GM19397 (cell line): ENCODE data around the gene MIA2.
"Not testable (repeated sequence)": the region's sequence is repeated elsewhere in the genome, so short reads cannot be mapped to it uniquely, and the experiment has no call there.

ENCODE experiments used
- ATAC-seq: cut with Tn5 transposase; IDR thresholded peaks from one replicate; pipeline ENCODE4 v1.9.1; 2021; ENCODE audit warnings: mild to moderate bottlenecking, moderate library complexity; ENCODE audit not compliant: unreplicated experiment

The MIA2 gene

DNA sequence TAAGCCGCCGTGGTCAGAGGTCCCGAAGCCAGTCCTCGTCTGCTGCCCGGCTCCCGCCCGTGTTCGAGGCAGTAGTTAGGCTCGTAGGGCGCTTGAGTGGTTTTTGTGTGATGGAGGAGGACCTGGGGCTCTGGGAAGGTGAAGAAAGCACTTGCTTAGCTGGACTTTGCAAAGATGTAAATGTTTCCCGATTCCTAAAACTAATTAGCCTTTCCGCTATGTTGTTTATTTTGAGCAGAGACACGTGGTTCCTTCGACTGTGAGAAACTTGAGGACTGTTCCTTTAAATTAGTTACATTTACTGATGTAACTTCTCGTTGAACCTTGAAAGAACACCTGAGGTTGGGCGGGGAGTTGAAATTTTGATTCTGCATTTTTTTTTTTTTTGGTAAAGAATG is 33.9 kb downstream of the MIA2 start:
- ATAC-seq = no peak

DNA sequence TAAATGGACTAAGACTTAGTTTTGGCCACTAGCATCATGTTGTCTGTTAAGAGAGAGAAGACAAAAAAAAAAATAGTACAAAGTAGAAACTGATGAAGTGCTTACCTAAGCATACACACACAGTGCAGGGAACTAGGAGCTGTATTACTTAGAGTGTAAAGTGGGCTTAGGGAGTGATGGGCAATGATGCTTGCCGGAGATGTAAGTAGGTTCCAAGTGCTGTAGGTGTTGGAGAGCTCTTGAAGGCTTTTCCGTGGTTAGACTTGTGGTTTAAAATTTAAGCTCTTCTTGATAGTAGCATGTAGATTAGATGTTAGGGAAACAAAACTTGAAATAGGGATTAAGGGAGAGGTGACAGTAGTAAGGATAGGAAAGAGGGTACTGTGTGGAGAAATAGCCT is 34.7 kb downstream of the MIA2 start:
- no peak for ATAC-seq

DNA sequence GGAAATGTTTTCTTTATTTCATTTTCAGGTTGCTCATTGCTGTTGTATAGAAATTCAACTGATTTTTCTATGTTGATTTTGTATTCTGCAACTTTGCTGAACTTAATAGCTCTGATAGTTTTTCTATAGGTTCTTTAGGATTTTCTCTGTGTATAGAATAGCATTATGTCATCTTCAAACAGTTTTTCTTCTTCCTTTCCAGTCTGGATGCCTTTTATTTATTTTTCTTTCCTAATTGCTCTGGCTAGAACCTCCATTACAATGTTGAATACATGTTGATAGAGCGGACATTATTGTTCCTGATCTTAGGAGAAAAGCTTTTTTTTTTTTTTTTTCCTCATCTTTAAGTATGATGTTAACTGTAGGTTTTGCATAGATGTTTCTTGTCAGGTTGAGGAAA is 39.2 kb downstream of the MIA2 start:
- ATAC-seq = no peak

DNA sequence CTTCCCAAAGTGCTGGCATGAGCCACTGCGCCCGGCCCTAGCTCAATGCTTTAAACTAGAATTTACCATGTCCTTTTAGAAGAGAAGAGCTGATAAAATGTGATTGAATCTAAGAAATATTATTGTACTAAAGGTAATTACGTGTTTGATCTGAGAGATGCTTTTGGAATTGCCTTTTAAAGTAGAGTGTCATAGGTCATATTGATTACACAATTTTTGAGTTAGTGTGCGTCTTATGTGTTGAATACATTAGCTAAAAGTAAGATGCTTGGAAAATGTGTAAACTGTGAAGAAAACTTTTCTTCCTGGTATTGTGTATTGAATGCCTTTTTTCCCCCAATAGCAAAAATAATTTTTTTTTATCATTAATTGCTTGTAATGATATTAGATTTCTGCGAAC is 41.7 kb downstream of the MIA2 start:
- ATAC-seq = no peak

DNA sequence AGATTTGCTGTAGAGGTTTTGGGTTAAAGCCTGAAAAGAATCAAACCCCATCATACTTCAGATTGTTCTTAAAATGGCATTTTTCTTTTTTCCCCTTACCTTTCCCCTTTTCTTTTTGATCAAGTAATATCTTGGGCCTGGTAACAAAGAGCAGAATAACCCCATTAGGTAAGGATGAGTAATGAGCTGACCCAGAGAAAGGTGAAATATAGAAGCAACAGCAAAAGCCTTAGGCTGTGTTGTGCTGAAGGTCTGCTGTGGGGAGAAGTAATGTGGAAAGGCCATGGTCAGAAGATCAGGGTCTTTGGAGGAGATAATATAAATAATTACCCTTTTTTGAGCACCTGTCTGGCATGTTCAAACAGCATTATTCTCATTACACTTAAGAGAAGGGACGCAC is 42.3 kb downstream of the MIA2 start:
- ATAC-seq = no peak

DNA sequence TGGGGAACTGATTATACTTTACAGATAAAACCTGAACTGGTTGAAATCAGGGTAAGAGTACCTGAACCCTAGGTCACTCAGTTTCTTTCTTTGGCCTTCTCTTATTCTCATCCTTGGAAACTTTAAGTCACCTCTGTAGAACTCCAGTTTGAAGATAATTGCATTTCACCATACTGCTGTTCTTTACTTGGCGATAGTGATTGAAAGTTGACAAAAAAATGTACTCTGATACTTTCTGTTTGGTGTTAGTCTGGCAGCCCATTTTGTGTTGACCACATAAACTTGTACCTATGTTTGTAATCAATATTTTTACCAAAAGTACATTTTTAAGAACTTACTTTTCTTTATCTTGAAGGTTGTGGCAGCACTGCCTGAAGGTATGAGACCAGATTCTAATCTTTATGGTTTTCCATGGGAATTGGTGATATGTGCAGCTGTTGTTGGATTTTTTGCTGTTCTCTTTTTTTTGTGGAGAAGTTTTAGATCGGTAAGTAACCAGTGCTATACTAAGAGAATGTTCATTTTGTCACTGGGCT is 42.9 kb downstream of the MIA2 start:
- ATAC-seq = no peak

DNA sequence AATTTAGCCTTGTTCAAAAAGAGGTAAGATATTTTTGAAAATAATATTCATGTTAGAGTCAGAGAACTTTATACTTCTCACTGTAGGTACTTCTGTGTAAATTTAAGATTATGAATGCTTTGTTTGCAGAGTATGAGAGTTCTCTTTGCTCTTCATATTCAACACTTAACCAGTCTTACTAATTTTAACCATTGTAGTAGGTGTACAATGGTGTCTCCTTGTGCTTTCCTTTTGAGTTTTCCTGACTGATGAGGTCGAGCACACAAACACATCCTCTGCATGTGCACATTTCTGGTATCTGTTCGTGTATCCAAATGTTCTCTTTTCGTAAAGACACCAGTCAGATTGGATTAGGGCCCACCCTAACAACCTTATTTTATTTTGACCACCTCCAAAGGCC is 45.8 kb downstream of the MIA2 start:
- ATAC-seq = no peak

DNA sequence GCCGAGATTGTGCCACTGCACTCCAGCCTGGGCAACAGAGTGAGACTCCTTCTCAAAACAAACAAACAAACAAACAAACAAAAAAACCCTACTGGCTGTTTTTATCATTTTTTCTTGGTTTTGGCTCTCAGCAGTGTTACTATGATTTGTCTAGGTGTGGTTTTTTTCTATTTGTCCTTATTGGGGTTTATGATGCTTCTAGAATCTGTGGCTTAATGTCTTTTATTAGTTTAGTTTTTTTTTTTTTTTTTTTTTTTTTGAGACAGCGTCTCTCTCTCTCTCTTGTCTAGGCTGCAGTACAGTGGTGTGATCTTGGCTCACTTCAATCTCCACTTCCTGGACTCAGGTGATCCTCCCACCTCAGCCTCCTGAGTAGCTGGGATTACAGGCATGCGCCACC is 47.0 kb downstream of the MIA2 start:
- not testable (repeated sequence) for ATAC-seq

DNA sequence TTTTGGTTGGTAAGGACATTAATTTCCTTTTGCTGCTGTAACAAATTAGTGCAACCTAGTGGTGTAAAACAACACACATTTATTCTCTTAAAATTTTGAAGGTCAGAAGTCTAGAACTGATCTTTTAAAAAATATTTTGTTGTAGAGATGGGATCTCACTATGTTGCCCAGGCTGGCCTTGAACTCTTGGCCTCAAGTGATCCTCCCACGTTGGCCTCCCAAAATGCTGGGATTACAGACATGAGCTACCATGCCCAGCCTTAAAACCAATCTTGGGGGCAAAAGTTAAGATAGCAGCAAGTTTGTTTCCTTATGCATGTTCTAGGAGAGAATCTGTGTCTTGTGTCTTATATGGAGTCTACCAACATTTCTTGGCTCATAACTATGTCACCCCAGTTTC is 55.8 kb downstream of the MIA2 start:
- no peak for ATAC-seq

DNA sequence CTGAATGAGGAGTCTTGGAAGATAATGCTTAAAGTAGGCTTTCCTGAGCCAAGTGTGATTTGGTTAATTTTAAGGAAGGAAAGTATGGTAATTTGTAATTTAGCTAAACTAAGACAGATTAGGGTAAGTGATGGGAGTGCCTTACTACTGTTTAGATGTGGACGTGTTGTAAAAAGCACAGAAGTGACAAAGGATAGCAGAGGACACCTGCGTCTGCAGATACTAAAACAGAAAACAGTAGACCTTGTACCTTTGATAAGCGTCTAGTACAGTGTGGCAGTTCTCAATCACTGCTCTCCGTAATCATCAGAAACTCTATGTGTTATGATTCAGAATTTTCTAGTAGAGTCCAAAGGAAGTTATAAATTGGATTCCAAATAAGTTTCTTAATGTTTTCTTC is 58.0 kb downstream of the MIA2 start:
- ATAC-seq = no peak

DNA sequence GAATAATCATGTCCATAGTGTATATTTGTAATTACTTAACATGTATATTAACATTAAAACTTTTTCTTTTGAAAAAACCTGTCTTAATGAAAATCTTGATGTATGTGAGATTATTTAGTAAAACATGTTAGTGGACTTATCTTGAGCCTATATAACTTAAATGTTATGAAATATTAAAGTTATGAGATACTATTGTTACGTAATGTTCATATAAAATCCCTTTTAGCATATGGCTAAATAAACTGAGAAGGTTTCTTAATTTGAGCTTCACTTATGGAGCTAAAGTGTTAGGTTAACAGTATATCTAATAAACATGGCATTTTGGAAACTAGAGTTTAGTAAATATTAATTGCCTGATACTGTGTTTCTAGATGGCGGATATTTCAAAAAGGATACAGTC is 59.9 kb downstream of the MIA2 start:
- ATAC-seq = no peak

DNA sequence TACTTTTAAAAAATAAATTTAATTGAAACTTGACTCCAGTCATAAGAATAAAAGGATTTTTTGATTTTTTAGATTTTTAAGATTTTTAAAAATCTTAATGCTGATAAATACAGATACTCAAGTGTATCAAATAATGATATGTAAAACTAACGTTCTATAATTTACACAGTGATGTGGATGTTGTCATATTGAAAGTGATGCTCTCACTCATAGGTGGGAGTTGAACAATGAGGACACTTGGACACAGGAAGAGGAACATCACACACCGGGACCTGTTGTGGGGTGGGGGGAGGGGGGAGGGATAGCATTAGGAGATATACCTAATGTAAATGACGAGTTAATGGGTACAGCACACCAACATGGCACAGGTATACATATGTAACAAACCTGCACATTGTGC is 66.7 kb downstream of the MIA2 start:
- not testable (repeated sequence) for ATAC-seq

DNA sequence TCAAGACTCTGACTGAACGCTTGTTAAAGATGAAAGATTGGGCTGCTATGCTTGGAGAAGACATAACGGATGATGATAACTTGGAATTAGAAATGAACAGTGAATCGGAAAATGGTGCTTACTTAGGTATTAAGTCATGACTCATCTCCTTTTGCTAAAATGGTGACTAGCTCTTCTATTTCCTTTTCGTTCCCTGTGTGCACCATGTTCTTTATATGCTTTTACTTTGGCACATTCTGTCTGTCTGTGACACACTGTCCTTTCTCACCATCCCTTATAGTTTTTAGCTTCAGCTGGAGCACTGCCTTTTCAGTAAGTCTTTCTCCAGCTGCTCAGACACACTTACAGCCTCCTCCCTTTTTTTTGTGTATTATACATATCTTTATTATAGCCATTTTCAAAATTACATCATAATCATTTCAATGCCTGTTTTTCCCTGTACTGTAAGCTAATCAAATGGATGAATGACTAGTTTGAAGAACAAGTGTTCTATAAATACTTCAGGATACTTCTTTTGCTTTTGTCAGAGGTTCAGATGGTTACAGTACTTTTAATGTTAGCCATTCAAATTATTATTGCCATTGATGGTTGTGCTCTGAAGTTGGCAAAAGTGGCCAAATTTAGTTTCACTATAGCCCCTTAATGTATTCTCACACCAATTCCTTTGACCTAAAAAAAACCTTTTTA is 68.6 kb downstream of the MIA2 start:
- ATAC-seq = no peak

DNA sequence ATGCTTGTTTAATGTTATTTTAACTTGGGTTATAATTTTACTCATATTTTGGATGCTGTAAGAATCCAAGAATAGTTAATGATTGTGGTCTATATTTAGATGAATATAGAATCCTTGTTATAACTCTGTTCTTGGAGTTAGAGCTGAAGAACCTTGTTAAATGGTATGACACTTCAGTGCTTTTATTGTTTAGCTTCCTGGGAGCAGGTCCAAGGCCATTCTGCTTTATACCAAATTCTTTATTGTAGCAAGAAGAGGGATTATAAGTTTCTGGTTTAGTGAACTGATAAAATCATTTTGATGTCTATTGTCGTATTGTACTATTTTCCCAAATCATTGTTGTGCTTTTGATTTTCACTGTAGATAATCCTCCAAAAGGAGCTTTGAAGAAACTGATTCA is 69.4 kb downstream of the MIA2 start:
- no peak for ATAC-seq

DNA sequence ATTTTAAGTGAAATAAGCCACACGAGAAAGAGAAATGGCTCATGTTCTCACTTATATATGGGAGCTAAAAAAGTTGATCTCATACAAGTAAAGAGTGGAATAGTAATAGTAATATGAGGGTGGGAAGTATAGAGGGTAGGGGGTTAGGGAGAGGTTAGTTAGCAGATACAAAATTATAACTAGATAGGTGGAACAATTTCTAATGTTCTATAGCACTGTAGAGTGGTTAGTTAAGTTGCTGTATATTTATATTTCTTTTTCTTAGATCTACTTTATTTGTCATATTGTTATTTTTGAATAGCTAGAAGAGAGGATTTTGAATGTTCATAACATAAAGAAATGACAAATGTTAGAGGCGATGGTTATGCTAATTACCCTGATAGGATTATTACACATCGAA is 74.1 kb downstream of the MIA2 start:
- no peak for ATAC-seq

DNA sequence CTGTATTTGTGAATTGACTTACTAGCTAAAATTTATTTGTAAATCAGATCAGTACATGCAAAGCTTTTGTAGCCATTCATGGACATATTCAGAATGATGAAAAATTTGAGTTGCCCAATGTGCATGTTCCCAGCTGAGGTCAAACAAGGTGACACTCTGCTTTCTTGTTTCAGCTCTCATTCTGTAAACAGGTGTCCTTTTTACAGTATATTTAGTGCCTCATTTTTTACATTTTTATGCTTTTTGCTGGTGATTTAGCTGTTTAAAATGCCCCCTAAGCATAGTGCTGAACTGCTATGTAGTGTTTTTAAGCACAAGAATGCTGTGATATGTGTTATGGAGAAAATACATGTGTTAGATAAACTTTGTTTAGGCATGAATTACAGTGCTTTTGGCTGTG is 76.3 kb downstream of the MIA2 start:
- ATAC-seq = no peak

DNA sequence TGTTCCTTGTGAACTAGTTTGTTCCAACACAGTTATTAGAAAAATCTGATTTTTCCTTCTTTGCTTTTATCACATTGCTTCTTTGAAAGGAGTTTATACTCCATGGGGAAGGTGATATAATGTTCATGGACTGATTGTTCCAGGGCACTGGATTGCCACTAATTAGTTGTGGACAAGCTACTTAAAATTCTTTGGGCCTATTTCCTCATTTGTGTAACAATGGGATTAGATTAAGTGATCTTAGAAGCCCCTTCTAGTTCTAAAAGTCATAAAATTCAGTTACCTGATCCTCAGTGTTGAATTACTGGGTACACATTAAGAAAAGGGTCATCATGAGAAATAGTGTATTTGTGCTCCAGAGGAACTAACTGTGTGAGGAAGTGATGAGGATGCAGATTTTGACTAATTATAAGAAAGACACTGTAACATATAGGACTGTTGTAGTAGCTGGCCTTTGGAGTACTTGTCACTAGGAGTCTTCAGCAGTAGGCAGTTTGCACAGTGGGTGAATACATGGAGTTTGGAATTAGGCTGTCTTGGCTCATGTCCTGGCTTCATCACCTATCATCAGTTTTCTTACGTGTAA is 82.2 kb downstream of the MIA2 start:
- ATAC-seq = no peak

DNA sequence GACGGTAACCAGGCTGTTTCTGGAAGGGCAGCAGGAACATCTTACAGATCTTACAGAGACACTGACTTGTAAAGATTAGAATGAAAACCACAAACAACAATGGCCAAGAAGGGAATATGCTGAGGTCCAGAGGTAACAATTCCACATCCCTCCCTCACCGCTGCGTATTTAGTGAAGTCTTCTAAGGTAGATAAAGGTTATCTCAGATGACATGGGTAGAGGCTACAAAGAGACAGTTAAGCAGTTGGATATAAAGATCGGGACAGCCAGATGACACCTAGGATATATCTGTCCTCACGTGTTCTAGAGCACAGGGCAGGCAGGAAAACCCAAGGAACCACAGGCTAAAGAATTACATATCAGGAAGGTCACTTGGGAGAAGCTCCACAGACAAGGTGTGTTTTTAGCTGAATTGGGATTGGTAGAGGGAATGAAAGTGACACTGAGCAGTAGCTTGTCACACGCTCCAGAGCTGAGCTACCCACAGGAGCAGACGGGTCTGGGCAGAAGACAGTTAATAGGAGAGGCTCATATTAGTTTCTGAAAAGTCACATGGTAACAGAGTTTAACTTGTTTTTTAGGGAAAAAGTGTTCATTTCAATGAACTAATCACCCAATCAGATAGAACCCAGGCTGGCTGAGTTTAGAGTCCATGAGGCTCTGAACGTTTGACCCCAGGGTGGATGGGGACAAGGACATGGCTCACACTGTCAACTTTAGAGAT is 83.3 kb downstream of the MIA2 start:
- ATAC-seq = no peak

DNA sequence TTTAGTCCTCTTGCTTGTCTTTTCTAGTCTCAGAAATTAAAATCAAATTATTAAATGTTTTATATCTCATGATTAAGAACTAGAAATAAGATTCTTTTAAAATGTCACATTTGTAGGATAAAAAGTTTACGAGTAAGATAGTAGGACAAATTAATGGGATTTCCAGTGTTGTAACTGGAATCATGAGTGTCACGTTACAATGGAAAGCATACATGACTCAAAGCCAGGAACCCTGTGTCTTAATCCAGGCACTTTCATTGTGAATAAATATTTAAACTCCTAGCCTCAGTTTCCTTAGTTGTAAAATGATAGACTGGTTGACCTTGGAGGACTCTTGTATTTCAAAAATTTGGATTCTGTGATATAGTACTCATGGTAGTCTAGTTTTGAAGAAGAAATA is 84.9 kb downstream of the MIA2 start:
- ATAC-seq = no peak

DNA sequence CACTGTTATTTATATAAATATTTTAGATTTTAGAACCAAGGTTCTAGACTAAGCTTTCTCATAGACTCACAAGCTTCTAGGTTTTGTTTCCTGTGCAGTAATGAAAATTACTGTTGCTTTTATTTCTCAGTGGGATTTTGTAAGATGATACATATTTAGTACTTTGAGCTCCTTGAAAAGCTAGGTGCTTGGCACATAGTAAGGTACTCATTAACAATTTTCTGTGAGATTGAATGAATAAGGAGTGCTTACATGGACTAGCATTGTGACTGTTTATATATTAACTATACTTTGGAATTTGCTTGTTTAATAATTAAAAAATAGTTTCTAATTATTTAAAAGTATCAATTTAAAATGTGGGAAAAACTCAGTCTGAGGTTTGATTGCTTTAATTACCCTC is 85.7 kb downstream of the MIA2 start:
- no peak for ATAC-seq

DNA sequence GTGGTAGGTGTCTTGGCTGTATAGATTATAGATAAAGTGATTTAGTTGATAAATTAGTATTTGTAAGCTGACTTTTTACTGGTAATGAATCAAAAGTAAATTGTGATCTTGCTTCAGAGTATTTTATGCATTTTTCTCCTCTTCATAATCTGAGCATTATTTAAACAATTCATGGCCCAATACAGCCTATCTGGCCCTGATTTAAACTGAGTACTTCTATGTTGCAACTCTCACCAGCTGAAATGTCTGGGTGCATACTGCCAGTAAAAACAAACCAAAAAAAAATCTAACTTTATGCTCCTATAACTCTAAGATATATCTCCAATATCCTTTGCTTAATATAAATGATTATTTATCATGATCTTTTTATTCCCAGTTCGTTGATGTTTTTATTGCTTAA is 86.6 kb downstream of the MIA2 start:
- ATAC-seq = no peak

DNA sequence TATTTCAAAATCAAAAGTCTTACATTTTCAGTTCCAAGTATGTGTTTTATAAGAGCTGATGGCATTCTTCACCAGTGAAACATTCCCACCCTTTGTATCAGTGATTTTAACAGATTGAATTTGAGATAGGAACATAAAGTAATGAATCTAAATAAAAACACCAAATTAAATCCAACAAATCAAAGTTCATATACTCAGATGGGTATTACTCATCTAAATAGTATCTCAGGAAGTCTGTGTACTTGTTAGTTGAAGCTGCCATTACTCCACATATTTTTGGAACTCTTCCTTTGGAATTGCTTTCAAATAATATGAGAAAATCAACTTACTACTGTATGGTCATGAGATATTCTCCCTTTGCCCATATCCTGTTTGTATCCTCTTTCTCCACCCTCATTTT is 89.1 kb downstream of the MIA2 start:
- no peak for ATAC-seq
